ENCODE results near the gene TGFBR3. TPM values are rescaled to one million over a fixed set of nuclear protein-coding genes. Genes with fewer than 3 reads are reported as not detected.
A peak's percentile ranks its signal among the peaks of the same experiment; 100 is the strongest.

The TGFBR3 gene
- total and polyA plus RNA-seq, 2 of the 13 experiments (the other 11 are each of a cell fraction or from before 2014, with no cell fraction given), result 76.5 to 195 TPM

DNA sequence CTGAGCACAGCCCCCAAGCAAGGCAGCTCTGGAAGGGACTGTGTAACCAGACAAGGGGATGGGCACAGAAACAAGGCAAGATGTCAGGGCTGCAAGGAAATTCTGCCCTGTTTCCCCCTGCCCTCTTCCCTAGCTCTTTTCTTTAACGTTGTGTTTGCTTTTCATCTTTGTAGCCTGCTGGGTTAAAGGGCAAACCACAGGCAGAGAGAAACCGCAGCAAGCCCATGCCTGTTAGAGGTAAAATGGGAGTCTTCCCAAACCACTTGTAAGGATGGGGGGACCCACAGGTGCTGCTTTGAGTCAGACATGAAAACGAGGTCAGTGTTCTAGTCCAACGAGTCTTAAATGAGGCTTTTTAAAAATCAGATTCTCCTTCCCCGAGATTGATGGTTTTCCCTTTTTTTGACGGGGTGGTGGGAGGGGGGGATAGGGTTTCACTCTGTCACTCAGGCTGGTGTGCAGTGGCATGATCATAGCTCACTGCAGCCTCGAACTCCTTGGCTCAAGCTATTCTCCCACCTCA is 13.3 kb downstream of the TGFBR3 start (continued):
- TF ChIP-seq PAXIP1 (CRISPR knock-in tag; conservative IDR thresholded peaks at IDR 0.05) (peak; percentile 80), SSRP1 (CRISPR knock-in tag; IDR thresholded peaks at IDR 0.05) (0 out of 2 replicates have a peak, but pooled peaks have one; percentile 47), NR2F1 (CRISPR knock-in tag; IDR thresholded peaks at IDR 0.05) (peak; percentile 56 to 81; a peak in 3 of 4 replicates), PPARG (CRISPR knock-in tag; conservative IDR thresholded peaks at IDR 0.05) (peak; percentile 95), HNF1B (CRISPR knock-in tag; IDR thresholded peaks at IDR 0.05) (0 out of 2 replicates have a peak, but pooled peaks have one; percentile 48), KDM2A (CRISPR knock-in tag; IDR thresholded peaks at IDR 0.05; ENCODE audit: borderline replicate concordance, low read depth) (no peak), SAP130 (CRISPR knock-in tag; IDR thresholded peaks at IDR 0.05; ENCODE audit: low read depth) (peak; percentile 44; the same call in 1 of the 2 replicates)
